Activated CD4-positive, alpha-beta T cell treated with anti-CD3 and anti-CD28 coated beads, Interleukin-2, amount 50 U/mL, for 16 hours (primary cell): ENCODE data around the gene RUSC1.
"Not testable (repeated sequence)": the region's sequence is repeated elsewhere in the genome, so short reads cannot be mapped to it uniquely, and the experiment has no call there.

Source experiments
- DNase-seq: peaks from one replicate; pipeline ENCODE4 v3.0.0-alpha.2; 2020

Gene RUSC1, protein sequence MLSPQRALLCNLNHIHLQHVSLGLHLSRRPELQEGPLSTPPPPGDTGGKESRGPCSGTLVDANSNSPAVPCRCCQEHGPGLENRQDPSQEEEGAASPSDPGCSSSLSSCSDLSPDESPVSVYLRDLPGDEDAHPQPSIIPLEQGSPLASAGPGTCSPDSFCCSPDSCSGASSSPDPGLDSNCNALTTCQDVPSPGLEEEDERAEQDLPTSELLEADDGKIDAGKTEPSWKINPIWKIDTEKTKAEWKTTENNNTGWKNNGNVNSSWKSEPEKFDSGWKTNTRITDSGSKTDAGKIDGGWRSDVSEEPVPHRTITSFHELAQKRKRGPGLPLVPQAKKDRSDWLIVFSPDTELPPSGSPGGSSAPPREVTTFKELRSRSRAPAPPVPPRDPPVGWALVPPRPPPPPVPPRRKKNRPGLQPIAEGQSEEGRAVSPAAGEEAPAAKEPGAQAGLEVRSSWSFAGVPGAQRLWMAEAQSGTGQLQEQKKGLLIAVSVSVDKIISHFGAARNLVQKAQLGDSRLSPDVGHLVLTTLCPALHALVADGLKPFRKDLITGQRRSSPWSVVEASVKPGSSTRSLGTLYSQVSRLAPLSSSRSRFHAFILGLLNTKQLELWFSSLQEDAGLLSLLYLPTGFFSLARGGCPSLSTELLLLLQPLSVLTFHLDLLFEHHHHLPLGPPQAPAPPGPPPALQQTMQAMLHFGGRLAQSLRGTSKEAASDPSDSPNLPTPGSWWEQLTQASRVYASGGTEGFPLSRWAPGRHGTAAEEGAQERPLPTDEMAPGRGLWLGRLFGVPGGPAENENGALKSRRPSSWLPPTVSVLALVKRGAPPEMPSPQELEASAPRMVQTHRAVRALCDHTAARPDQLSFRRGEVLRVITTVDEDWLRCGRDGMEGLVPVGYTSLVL

DNA sequence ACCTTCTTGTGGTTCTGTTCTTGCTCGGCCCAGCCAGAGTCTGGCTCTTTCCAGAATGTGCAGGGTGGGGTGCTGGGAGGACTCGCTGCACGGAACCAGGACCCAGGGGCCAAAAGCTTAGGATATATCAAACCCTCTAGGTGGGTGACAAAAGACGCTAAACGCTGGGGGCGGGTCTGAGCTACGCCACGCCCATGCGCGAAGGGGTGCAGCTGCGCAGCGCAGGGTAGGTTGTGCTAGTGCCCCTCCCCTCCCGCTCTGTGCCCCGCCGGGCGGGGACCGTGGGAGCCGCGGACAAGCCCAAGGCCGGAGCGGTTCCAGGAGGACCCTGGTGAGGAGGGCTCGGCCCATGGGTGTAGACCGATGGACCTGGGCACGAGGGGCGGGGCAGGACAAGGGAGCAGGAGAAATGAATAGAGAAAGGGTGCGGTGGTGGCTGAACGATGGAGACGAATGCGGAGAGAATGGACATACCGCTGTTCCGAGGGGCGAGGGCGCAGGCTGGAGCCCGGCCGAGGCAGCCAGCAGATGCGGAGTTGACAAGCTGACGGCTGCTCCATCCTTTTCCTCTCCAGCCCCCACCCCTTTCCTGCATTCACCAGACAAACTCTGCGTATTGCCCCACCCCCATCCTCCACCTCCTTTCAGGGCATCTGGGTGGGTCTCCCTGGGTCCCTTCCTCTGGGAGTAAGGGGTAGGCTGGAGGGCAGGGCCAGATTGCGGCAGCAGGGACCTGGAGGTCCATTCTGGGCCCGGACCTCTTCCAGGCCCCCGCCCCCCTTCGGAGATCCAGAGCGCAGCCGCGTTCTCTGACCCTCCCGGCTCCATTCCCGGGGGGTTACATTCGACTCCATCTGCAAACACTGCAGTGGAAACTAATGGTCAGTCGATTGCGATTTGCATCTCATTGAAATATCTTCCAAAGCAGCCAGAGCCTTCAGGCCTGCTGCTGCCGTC, at the start of gene RUSC1:
Gene RUSC1 (plus strand): TSS at position 234 of the 957 bp plus-strand sequence. CDS start 880 bp downstream, outside the sequence.
- peak; percentile 75 for DNase-seq

DNA sequence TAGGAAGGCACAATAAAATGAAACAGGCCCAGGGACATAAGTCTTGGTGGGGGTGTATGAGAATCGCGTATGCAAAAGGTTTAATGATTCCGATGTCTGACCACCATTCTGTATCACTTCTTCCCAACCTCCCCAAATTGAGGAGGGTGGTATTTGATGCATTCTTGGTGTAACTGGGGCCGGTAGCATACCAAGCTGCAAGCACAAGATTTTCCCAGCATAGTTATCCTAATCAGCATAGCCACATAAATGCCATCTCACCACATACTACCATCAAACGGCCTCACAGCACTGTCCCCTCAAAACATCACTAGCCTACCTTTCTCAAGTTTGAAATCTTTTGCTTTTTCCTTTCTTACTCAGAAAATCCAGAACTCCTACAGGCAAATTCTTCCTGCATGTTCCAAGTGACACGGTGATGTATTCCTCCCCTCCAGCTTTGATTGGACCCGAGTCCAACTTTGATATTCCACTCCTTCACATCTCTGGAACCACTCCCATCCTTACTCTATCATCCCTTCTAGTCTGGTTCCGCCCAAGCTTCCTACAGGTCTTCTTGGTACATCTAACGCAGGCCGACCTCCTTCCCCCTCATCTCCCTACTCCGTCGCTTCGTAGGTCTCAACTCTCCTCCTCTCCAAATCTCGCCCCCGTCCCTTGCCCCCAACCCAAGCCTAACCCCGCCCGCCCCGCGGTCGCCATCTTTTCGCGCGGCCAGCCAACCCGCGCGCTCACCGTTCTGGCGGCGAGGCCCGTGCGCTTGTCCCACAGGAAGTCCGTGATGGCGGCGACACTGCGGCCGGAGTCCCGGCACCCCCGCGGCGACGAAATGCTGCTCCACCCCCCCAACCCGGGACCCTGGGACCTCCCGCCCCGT, 48.0 kb upstream of the RUSC1 start:
- DNase-seq, result no peak

DNA sequence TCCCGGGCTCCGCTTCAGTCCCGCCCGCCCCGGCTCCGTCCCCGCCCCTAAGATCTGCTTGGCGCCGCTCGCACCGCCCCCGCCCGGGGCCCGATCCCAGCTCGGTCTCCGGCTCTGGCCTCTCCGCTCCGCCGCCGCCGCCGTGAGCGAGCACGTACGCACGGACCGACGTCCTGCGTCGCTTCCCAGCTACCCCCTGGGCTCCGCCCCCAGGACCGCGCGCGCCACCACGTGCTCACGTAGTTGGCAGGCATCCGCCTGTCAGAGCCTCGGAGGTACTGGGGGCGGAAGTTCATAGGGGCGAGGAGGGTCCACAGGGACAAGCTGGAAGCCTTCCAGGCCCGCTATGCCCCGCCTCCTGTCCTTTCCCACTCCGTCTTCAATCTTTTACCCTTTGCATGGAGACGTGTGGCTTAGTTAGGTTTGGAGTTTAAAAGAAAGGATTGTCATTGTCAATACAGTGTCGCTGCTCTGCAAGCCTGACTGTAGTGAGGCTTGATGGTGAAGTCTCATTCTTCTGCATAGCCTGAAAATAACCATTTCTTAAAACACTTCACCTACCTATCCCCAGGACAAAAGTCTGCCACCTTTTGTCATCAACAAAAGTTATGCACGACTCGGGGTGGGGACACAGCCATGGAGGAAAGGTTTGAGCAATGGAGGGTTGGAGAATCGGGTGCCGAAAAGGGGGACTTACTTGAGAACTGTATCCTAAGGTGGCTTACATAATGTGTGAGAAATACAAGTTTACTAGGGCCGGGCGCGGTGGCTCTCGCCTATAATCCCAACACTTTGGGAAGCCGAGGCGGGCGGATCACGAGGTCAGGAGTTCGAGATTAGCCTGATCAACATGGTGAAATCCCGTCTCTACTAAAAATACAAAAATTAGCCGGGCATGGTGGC, 47.1 kb upstream of the RUSC1 start, which contains the start of gene CLK2:
Gene CLK2 (minus strand): TSS at position 162 of the 903 bp plus-strand sequence. CDS start 2,527 bp downstream, outside the sequence.
- DNase-seq, result peak; percentile 98

DNA sequence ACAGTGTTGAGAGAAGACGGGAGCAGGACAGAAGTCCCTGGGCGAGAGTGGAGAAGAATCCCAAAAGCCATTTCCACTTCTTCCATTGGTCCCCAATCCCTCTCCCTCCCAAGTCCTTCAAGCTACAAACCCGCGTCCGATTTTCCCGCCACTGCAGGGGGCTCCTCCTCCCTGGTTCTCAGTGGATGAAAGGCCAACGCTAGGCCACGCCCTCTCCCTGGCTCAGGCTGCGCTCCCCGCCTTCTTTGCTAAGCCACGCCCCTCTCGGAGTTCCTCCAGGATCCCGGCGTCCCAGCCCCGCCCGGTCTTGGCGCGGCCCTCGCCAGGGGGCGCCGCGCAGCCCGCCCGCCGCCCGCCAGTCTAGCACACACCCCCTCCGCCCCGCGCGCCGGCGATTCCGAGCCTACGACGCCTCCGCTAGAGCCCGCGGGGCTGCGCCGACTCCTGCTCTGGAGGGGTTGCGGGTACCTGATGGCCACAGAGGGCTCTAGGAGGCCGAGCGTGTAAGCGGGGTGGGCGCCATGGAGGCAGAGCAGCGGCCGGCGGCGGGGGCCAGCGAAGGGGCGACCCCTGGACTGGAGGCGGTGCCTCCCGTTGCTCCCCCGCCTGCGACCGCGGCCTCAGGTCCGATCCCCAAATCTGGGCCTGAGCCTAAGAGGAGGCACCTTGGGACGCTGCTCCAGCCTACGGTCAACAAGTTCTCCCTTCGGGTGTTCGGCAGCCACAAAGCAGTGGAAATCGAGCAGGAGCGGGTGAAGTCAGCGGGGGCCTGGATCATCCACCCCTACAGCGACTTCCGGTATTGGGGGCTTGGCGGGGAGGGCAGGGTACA, 43.4 kb upstream of the RUSC1 start, which contains the start of gene HCN3:
Gene HCN3 (plus strand): TSS at position 394 of the 832 bp plus-strand sequence. CDS start 128 bp downstream, at position 522.
- peak; percentile 96 for DNase-seq

DNA sequence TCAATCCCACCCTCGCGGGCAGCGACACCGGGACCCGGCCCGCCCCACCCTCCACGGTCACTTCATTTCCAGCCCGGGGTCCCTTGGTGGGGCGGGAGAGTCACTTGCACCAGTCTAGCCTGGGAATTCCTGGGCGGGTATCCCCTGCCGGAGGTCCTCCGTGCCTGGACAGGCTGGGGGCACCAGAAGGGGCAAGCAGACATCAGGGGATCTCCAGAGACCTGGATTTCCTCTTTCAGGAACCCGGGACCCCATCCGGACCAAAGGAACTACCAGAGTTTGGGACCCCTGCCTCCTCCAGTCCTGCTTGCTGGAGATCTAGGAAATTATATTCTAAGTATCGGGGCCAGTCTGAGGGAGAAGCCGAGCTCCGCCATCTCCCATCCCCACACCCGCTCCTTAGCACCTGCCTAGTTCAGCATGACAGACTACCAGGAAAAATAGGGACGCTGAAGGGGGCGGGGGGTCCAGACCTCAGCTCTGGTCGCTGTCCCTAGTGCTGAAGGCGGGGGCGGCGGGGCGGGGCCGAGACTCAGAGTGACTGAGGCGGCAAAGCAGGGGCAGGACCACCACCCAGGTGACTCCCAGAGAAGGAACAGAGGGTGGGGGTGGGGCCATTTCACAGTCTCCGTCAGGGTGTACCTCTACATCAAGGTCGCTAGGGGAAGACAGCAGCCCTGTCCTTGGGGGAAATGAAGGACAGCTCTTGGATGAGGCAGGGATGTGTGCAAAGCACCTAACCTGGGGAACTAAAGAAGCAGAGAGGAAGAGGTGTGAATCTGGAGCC, 42.6 kb upstream of the RUSC1 start:
- peak; percentile 50 for DNase-seq

DNA sequence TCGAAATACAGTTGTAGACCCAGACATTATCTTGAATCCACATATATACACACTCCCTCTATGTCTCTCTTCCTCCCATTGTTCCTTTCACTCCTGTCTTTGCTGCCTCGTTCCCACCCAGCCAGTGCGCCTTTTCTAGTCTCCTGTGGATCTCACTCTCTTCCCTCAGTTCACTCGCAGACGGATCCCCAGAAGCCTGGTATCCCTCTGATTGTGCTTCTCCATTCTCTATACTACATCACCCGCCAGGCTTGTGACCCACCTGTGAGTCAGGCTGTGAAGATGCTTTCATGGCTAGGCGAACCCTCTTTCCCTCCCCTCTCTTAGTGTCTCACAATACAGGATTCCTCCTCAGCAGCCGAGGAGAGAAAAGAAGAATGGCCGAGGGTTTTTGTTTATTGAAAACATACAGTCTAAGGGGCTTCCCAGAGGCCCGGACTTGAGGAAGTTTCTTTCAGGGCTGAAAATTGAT, 42.0 kb upstream of the RUSC1 start:
- no peak for DNase-seq

DNA sequence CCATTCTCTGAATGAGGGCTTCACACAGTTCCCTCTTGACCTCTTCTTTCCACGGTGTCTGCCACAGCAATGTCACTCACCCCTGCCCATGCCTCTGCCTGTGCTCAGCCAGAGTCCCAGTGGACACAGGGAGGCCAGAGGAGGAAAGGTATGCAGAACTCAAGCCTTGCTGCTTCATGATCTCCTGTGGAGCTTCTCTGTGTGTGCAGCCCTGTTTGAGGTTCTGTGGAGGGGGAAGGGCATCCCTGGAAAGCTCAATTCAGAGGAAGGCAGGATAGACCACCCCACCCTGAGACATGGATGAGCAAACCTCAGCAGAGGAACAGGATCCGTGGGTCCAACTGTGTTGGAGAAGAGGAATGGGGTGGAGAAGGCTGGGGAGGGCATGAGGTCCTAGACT, 41.4 kb upstream of the RUSC1 start:
- no peak for DNase-seq

DNA sequence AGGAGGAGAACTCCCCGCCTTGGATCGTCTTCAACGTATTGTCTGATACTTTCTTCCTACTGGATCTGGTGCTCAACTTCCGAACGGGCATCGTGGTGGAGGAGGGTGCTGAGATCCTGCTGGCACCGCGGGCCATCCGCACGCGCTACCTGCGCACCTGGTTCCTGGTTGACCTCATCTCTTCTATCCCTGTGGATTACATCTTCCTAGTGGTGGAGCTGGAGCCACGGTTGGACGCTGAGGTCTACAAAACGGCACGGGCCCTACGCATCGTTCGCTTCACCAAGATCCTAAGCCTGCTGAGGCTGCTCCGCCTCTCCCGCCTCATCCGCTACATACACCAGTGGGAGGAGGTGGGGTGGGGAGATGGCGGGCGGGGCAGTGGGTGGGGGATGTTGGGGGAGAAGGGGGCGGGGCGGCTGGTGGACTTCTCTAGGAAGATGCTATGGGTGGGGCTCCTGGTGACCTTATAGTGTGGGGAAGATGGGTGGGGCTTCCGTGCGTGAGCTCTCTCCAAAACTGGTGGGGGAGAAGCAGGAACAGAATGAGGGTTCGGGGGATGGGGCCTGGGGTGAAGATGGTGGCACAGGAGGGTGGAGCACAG, 38.1 kb upstream of the RUSC1 start:
- DNase-seq, result no peak

DNA sequence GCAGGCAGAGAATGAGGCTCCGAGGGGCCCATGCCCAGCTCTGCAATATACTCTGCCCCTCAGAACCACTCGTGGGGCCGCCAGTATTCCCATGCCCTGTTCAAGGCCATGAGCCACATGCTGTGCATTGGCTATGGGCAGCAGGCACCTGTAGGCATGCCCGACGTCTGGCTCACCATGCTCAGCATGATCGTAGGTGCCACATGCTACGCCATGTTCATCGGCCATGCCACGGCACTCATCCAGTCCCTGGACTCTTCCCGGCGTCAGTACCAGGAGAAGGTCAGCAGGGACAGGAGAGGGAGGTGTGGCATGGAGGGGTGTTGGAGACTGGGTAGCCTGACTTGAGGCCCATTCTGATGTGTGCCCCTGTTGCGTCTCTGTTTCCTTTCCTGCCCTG, 36.2 kb upstream of the RUSC1 start:
- no peak for DNase-seq

DNA sequence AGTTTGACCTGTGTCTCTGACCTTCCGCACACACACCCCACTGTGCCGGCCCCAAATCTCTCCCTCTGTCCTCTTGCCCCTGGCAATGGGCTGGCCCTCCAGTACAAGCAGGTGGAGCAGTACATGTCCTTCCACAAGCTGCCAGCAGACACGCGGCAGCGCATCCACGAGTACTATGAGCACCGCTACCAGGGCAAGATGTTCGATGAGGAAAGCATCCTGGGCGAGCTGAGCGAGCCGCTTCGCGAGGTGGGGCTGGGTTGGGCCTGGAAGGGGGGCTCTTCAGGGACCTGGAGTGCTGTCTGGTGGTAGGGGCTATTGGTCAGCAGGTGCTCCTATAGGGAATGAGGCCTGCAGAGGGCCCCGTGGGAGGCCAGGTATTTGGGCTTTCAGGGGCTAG, 35.6 kb upstream of the RUSC1 start:
- no peak for DNase-seq

DNA sequence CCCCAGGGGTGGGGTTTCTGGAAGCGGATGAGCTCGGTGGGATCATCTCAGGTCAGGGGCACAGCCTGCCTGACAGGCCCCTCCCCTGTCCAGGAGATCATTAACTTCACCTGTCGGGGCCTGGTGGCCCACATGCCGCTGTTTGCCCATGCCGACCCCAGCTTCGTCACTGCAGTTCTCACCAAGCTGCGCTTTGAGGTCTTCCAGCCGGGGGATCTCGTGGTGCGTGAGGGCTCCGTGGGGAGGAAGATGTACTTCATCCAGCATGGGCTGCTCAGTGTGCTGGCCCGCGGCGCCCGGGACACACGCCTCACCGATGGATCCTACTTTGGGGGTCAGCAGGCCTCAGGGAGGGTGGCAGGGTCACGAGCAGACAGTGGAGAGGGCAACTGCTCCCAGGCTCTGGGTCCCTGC, 35.1 kb upstream of the RUSC1 start:
- no peak for DNase-seq

DNA sequence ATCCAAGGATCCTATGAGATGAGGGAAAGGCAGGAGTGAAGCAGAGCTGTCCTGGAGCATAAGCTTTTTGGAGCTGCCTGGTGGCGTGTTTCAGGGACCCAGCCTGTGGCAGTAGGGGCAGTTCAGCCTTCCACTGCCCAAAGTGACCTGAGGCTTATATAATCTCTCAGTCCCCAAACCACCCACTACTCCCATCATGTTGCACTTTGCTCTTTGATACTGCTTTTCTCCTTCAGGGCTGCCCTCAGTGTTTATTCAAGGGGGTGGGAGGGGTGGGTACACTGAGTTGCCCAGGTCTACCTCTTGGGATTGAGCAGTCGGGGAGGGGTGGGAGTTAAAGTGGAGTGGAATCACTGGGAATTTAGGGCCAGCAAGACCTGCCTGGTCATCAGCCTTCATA, 34.1 kb upstream of the RUSC1 start:
- DNase-seq, result no peak

DNA sequence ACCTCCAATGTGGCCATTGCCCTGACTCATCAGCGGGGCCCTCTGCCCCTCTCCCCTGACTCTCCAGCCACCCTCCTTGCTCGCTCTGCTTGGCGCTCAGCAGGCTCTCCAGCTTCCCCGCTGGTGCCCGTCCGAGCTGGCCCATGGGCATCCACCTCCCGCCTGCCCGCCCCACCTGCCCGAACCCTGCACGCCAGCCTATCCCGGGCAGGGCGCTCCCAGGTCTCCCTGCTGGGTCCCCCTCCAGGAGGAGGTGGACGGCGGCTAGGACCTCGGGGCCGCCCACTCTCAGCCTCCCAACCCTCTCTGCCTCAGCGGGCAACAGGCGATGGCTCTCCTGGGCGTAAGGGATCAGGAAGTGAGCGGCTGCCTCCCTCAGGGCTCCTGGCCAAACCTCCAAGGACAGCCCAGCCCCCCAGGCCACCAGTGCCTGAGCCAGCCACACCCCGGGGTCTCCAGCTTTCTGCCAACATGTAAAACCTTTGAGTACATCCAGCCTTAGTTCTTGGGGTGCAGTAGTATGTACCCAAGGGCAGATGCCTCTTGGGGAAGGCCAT, 32.6 kb upstream of the RUSC1 start:
- DNase-seq, result no peak

DNA sequence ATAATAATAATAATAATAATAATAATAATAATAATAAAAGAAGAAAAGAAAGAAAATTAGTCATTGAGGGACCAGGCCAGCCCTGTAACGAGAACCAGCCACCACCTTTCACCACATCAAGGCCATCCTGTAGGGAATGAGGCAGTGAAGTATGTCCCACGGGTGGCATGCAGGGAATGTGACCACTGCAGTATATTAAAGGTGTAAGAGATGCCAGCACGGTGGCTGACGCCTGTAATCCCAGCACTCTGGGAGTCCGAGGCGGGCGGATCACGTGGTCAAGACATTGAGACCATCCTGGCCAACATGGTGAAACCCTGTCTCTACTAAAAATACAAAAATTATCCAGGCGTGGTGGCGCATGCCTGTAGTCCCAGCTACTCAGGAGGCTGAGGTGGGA, 29.7 kb upstream of the RUSC1 start:
- DNase-seq, result not testable (repeated sequence)

DNA sequence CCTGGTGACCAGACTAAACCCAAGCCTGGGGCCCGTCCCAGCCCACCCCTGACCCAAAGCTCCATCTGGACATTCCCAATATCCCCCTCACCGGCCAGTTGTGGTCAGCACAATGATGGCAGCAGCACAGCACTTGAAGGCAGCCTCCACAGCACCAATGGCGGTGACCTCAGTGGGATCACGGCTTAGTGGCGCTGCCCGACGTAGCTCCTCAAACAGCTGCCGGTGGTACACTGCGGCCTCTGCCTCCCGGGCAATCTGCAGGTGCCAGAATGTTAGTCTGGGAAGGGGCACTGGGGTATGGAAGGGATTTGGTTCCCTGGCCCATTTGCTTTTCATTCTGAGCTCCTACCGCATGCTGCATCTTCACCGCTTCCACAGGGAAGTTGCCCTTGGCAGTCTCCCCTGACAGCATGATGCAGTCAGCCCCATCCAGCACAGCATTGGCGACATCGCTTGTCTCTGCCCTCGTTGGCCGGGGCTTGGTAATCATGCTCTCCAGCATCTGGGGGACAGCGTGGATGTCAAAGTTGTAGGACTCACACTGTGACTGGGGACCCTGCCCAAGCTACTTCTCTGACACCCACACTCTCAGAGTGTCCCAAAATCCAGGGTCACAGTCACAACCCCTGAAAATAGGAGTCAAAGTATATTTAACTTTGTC, 27.5 kb upstream of the RUSC1 start:
- DNase-seq, result no peak

DNA sequence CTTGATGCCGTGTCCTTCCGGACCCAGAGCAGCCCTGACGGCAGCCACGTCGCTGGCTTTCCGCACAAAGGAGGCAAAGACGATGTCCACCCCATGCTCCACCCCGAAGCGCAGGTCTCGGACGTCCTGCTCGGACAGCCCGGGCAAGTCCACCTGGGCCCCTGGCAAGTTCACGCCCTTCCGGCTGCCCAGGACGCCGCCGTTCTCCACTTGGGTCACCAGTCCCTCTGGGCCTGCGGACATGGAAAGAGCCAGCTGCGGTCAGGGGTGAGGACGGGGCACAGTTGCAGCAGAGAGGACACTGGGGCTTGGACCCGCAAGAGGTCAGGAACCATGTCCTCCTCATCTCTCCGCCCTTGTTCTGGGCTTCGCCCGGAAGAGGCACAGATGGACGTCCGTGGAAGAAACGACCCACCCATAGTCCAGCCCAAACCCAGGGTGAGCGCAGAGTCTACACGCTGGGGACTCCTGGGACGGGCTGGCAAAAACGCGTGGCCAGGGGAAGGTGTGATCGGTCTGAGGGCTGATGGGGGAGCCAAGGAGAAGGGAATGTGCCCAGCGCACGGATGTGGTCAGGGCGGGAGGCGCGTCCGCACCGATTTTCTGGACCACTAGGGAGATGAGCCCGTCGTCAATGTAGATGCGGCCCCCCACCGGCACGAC, 26.0 kb upstream of the RUSC1 start:
- no peak for DNase-seq
